Stimulated activated CD8-positive, alpha-beta memory T cell treated with anti-CD3 and anti-CD28 coated beads, Interleukin-15, amount 100 ng/mL, for 1 hour (primary cell): Measurements from ENCODE around the gene PLA2G2E.
A peak's percentile ranks its signal among the peaks of the same experiment; 100 is the strongest.
"Not testable (repeated sequence)": the region's sequence is repeated elsewhere in the genome, so short reads cannot be mapped to it uniquely, and the experiment has no call there.

ENCODE experiments used
- DNase-seq: peaks from one replicate; pipeline ENCODE4 v3.0.0-alpha.2; 2020; ENCODE audit warnings: low read depth

PLA2G2E gene

DNA sequence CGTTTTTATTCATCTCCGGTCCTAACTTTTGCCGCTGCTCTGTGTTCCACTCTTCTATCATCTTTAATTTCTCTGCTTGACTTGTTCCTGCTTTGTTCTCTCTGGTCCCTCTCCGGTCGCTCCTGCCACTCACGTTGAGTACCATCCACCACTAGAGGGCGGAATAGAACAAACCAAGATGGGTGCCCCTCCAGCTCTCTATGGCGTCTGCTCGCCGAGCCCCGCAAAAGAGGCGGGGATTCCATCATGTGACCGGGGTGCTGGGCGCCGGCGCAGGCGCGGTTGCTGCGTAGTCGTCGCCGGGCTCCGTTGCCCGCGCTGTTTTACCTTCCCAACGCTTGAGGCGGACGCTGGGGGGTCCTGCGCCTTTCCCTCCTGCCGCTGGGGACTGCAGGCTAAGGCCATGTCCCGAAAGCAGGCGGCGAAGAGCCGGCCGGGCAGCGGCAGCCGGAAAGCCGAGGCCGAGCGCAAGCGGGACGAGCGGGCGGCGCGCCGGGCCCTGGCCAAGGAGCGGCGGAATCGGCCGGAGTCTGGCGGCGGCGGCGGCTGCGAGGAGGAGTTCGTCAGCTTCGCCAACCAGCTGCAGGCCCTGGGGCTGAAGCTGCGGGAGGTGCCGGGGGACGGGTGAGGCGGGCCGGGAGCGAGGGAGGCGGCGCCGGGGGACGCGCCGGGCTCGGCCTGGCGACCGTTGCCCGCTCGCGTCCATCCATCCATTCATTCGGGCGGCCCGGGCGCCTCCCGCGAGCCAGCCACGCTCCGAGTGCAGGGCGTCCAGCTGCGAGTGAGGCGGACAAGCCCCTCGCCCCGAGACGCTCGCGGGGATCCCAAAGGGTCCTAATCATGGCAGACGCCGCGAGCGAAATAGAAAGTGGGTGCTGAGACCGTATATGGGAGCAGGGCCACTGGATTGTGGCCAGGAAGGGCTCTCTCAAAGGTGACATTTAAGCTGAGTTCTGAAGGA, 41.0 kb downstream of the PLA2G2E start, which contains the start of gene OTUD3:
TSS of gene OTUD3 (plus strand) at position 285 of the 961 bp plus-strand sequence. CDS start at position 404, 119 bp downstream.
- peak; percentile 90 for DNase-seq

DNA sequence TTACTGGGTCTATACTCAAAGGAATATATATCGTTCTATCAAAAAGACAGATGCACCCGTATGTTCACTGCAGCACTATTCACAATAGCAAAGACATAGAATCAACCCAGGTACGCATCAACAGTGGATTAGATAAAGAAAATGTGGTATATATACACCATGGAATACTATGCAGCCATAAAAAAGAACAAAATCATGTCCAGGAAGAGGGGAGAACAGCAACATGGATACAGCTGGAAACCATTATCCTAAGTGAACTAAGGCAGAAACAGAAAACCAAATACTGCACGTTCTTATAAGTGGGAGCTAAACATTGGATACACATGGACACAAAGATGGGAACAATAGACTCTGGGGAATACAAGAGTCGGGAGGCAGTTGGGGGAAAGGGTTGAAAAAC, 42.6 kb downstream of the PLA2G2E start:
- DNase-seq, result not testable (repeated sequence)

DNA sequence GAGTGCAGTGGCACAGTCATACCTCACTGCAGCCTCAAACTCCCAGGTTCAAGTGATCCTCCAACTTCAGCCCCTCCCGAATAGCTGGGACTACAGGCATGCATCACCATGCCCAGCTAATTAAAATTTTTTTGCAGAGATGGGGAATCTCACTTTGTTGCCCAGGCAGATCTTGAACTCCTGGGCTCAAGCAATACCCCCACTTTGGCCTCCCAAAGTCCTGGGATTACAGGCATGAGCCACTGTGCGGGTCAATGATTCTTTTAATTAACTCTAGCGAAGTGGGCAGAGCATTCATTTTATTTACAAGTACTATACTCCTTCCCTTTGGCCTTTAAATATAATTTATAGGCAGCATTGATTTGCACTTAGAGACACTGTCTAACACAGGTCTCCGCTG, 43.8 kb downstream of the PLA2G2E start:
- DNase-seq, result no peak

DNA sequence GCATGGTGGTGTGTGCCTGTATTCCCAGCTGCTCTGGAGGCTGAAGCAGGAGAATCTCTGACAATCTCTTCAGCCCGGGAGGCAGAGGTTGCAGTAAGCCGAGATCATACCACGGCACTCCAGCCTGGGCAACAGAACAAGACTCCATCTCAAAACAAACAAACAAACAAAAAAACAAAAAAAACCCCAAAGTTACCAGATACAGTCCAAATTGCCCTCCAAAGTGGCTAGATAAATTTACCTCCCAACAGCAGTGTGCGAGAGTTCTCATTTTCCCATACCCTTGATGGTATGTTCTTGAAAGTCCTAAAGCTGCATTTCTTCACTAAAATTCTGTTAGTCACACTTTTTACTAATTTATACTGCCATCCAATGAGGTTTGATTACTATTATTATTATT, 44.2 kb downstream of the PLA2G2E start:
- DNase-seq, result no peak

DNA sequence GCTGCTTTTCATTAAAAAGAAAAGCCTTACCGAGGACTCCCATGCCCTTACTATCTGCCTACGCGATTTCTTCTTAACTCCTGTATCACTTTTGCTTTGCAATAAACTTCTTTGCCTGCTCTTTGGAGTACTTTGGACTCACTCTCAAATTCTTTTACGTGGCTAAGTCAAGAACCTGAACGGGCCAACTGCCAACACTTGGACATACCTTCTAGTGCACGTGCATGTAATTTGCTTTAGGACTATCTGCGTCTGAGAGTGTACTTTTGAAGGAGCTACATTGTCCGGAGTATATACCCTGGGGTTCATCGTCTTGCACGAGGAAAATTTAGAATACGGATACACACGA, 44.8 kb downstream of the PLA2G2E start:
- DNase-seq, result no peak

DNA sequence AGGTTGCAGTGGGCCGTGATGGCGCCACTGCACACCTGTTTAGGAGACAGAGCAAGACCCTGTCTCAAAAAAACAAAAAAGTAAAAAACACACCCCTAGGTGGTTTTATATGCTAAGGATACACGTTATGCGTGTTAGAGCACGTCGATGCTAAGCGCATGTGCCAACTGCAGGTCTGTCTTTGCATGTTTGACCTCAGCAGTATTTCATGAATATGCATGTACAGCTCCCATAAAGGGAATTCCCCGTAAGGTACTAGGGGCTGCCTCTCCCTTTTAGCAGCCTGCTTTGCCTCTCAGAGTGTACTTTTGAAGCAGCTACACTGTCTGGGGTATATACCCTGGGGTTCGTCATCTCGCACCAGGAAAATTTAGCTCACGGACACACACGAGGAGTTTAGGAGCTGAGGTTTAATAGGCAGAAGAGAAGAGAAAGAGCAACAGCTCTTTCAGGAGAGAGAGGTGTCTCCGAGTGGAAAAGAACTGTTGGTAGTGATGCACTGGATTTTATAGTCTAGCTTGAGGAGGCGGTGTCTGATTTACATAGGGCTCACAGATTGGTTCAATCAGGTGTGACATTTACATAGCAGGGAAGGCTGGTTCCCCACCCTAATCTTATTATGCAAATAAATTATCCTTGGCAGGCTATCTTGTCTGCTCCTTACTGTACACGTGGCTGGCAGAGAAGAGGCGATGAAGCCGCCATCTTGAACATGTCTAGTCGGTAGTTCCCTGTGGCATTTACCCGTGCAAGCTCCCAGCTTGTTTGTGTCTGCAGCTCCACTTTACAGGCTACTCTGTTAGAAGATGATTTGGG, 45.4 kb downstream of the PLA2G2E start:
- DNase-seq, result no peak

DNA sequence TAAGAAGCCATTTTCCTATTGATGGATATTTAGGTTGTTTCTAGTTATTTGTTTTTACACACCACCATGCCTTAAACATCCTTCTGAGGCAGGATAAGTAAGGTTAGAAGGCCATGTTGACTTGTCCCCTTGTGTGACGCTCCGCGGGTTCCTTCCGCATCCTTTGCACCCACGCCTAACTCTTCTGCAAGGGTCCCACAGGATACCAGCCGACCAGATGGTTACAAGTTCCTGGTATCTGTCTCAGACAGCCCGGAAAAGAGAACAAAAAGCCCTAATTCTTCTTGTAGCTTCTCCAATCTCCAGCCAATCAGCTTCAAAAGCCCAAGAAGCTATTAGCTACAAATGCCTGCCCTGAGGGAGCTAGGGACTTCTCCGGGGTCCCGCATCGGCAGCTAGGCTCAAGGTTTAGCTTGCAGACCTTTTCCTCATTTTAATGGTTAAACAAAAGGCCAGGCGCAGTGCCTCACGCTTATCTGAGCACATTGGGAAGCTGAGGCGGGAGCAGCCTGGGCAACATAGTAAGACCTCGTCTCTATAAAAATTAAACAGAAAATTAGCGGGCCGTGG, 46.2 kb downstream of the PLA2G2E start:
- DNase-seq, result no peak

DNA sequence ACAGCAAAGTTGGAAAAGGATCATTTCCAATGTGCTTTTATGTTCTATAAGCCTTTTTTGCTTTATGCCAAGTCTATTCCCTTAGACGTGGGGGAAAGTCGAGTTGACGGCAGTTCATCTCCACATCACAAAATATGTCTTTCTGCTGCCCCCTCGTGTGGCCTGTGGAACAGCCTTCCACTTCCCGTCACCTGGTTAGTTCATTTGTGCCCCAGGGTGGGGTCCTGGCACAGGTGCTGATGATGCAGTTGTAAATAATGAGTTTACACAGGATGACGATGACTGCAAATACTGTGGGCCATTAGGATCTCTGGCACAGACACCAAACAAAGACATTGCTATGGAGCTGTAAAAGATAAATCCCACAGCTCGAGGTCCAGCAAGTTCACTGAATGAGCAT, 51.2 kb downstream of the PLA2G2E start:
- DNase-seq, result no peak
